CD4-positive, alpha-beta T cell treated with Interleukin-4 for 1 hour (primary cell): Measurements from ENCODE around the gene HHAT.

Source experiments
- DNase-seq, 2 donors: peaks; one replicate each; pipeline ENCODE4 v3.0.0-alpha.2; 2020 to 2022

The HHAT gene

DNA sequence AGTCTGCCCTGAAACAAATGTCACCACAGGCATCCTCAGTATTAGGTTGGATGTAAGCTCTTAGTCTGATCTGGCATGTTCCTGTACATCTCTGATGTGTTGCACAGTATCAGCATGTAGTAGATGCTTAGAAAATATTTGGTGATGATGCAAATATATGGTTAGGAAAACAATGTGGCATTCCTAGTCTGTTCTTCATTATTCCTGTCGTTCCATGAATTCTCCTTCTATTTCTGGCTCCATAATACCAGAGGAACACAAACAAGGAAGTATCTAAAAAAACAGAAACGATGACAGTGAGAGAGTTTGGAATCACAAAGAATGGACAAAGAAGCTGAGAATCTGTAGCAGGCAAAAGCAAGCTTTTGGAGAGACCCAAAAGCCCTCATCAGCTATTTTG, 236.6 kb downstream of the HHAT start:
- no peak for DNase-seq

- DNase-seq = no peak
These were observed 239.9 kb downstream of the HHAT start for GRCh38 chr1:210568631-210569030.

DNA sequence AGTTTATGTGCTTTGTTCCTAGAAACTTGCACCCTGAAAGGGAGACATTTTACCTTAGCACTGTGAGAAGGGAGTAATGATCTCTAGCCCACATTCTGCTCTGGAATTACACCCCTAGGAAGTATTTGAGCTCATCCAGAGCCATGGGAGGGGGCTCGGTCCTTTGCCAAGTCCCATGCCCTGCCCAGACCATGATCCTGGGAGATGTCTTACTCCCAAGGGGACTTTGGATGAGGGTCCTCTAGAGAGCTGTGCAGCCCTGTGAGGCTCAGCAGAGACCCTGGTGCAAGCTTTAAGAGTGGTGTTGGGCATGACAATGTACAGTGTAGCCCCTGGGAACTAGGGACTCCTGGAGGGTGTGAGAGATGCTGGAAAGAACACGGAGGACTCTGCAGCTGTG, 241.4 kb downstream of the HHAT start:
- DNase-seq = no peak

GRCh38 chr1:210571356-210572284, 242.9 kb downstream of the HHAT start:
- no peak for DNase-seq

DNA sequence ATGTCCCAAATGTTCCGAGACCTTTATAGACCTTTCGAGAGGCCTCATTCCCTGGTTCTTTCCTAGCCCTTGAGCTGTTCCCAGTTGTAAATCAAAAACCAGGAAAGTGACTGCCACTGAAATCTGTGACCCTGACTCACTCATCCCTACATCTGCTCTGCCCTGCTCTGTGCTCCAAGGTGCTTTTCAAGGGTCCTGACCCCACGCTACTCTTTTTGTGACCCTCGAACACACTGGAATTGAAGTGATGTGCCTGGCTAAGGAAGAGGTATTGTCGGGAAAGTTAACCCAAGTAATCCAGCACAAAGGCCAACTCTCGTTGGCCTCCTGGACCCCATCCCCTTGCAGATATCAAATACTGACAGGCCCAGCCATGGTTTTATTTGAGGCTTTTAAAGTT, 244.4 kb downstream of the HHAT start:
- DNase-seq = no peak

DNA sequence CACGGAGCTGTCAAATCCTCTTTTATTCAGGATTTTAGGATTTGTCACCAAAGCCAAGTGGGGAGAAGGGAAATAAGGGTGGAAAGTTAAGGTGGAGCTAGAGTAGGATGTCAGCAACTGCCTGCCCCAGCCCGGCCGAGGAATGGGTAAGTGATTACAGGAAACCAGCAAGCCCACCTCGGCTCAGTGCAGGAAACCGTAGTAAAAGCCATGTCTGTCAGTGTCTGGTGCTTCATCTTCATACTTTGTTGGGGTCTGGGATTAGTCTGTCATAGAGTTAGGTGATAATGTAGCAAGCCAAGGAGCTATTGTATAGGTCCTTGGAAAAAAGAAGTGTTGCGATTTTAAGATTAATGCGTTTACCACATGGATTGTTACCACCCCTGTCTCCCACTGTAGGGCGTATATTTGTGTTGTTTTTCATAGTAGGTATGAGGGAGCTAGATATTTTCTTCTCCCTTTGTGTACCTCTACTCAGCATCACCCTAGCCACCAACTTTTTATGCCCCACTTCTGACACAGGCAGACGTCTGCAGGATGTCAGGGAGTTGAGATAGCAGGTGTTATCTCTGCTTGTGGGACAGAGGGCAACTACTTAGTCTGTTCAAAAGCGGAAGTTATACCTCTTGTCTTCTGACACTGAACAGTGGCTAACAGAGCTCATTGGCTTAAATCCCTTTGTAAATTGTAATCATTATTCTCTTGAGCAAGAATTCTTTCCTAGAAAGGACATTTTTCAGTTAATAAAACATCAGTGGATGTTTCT, 253.7 kb downstream of the HHAT start:
- DNase-seq = no peak

GRCh38 chr1:210584439-210585113, 255.9 kb downstream of the HHAT start:
- DNase-seq = peak; percentile 48 to 60

DNA sequence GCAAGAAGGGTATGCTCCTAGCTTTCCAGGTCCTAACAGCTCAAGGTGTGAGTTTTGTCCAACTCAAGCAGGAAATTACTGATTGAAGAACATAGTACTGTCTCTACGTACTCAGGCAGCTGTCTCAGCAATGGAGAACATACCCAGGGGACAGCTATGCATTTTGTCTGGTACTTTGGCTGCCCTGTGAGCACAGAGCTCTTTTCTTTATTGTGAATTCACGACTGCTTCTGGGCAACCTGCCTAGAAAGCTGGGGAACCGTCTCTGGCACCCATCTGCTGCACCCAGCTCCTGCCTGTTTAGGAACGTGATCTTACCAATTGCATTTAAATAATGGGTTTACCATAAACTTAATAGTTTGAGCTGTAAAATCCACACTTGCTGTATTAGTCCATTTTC, 258.1 kb downstream of the HHAT start:
- DNase-seq = no peak

- DNase-seq = no peak
These were observed 258.9 kb downstream of the HHAT start for GRCh38 chr1:210587566-210587965.

DNA sequence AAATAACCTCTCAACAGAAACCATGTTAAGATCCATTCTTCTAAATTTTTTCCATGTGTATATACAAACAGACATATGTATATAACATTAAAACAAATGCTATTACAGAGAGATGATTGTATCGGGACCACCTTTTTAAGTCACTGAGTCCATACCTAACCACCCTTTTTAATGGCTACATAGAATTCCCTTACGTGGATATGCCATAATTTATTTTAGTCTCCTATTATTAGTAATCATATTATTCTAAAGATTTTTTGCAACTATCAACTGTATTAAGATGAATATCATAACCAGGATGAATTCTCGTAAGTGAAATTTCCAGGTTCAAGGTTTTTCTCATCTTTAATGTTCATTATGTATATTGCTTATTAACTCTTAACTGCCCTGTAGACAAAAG, 259.7 kb downstream of the HHAT start:
- no peak for DNase-seq

DNA sequence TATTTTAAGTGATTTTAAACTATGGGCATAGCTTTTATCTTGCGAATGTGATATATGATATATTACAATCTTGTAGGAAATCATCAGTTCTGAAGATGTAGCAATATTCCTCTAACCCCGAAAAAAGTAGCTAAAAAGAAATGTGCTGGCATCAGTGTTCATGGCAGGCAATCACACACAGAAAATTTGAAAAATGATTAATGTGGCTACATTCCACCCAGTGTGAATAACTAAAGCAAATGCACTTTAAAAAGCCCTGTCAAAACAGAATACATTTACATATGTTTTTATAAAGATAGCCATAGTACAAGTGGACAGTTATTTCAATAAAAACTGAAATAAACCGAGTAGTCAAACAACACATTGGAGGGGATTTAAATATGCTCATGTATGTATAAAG, 260.2 kb downstream of the HHAT start:
- no peak for DNase-seq

DNA sequence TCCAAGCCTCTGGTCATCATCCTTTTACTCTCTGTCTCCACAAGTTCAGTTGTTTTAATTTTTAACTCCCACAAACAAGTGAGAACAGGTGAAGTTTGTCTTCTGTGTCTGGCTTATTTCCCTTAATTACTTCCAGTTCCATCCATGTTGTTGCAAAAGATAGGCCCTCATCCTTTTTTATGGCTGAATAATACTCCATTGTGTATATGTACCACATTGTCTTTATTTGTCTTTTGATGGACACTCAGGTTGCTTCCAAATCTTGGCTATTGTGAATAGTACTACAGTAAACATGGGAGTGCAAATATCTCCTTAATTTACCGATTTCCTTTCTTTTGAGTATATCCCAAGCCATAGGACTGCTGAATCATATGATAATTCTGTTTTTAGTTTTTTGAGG, 262.5 kb downstream of the HHAT start:
- no peak for DNase-seq

DNA sequence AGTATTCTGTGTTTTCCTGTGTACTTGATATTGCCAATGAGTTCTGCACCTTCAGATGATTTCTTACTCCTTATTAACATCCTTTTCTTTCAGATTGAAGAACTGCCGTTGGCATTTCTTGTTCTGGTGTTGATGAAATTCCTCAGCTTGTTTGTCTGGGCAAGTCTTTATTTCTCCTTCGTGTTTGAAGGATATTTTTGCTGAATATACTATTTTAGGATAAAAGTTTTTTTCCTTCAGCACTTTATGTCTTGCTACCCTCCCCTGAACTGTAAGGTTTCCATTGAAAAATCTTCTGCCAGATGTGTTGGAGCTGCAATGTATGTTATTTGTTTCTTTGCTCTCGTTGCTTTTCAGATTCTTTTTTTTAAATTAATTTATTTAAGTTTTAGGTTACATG, 265.9 kb downstream of the HHAT start:
- no peak for DNase-seq

- no peak for DNase-seq
These were observed 267.9 kb downstream of the HHAT start for GRCh38 chr1:210596641-210597040.

GRCh38 chr1:210597555-210598134, 268.9 kb downstream of the HHAT start:
- DNase-seq = peak in 1 of 2 donors; percentile 38

DNA sequence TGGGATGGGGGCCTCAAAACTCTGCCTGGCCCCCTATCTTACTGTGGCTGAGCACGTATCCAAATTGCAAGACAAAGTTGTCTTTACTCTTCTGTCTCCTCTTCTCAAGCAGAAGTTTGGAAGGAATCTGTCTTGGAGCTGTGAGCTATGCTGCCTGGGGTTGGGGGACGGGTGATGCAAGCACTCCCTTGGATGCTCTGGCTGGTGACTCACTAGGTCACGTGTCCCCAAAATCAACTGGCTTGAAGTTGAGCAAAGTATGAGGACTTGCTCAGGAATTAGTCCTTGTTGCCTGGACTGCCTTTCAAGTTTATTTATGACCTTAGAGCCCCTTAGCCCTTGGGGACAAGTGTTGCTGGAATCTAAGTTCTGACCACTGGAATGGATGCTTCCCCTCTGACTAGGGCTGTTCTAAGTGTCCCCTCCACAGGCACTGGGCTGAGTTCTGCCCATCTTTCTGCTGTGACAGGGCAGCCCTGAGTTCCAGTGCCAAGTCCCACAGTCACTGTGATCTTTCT, 269.5 kb downstream of the HHAT start:
- DNase-seq = peak in 1 of 2 donors; percentile 57

- no peak for DNase-seq
These were observed 271.9 kb downstream of the HHAT start for GRCh38 chr1:210600421-210601159.

GRCh38 chr1:210603123-210603522, 274.4 kb downstream of the HHAT start:
- DNase-seq = no peak

DNA sequence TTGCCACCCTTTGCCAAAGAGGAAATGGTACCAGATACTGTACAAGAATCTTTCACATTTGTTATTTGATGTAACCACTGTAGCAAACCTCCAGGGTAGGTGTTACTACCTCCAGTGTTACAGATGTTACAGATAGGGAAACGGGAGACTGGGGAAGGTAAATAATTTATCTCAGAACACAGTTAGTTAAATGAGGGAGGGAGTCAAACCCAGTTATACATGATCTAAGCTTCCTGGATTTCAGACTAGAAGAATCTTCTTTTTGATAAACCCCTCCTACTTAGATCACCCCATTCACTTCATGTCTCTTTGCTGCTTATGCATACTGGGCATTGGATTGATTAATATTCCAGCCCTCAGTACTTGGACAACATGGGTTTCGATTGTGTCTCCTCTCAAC, 276.4 kb downstream of the HHAT start:
- no peak for DNase-seq

GRCh38 chr1:210607361-210607760, 278.7 kb downstream of the HHAT start:
- no peak for DNase-seq

- no peak for DNase-seq
These were observed 280.1 kb downstream of the HHAT start for GRCh38 chr1:210608767-210609166.

GRCh38 chr1:210616356-210616755, 287.7 kb downstream of the HHAT start:
- DNase-seq = no peak
